Chondrocyte (in vitro differentiated cells): Measurements from ENCODE around the gene C1QTNF1. TPM values are rescaled to one million over a fixed set of nuclear protein-coding genes. Genes with fewer than 3 reads are reported as not detected.

Experiments
- DNase-seq: peaks from one replicate; pipeline ENCODE4 v3.0.0; 2021; ENCODE audit warnings: mixed read lengths, low spot score
- H3K27ac Mint-ChIP-seq: one replicate; pipeline ENCODE4 v1.8.0; 2021; ENCODE audit warnings: mild to moderate bottlenecking, moderate library complexity, mixed read lengths; ENCODE audit not compliant: unreplicated experiment
- H3K27me3 Mint-ChIP-seq: 2 replicates; pipeline ENCODE4 v1.8.0; 2021; ENCODE audit warnings: low read depth, mixed read lengths
- H3K36me3 Mint-ChIP-seq: 2 replicates; pipeline ENCODE4 v1.8.0; 2021; ENCODE audit warnings: low read depth, mixed read lengths
- H3K4me1 Mint-ChIP-seq: 2 replicates; pipeline ENCODE4 v1.8.0; 2021; ENCODE audit warnings: low read depth, mild to moderate bottlenecking, mixed read lengths
- H3K4me3 Mint-ChIP-seq: one replicate; pipeline ENCODE4 v1.8.0; 2021; ENCODE audit warnings: mild to moderate bottlenecking, moderate library complexity, mixed read lengths; ENCODE audit not compliant: unreplicated experiment
- H3K9me3 Mint-ChIP-seq: 2 replicates; pipeline ENCODE4 v1.8.0; 2021; ENCODE audit warnings: low read depth, mixed read lengths
- total RNA-seq: library from RNA; stranded (reverse); gene quantifications from 3 replicates; pipeline ENCODE4 v1.2.1, GENCODE V29; 2021
- TF ChIP-seq, protein P1 (sequence below): fragments of 200-600 bp; sonication (generic); IDR thresholded peaks from 2 replicates; pipeline ENCODE4 v1.5.0; 2021; ENCODE audit warnings: antibody characterized with exemption, mild to moderate bottlenecking, moderate library complexity

The C1QTNF1 gene
- total RNA-seq, 1 donor from 2014 or later: 74.7 TPM

DNA sequence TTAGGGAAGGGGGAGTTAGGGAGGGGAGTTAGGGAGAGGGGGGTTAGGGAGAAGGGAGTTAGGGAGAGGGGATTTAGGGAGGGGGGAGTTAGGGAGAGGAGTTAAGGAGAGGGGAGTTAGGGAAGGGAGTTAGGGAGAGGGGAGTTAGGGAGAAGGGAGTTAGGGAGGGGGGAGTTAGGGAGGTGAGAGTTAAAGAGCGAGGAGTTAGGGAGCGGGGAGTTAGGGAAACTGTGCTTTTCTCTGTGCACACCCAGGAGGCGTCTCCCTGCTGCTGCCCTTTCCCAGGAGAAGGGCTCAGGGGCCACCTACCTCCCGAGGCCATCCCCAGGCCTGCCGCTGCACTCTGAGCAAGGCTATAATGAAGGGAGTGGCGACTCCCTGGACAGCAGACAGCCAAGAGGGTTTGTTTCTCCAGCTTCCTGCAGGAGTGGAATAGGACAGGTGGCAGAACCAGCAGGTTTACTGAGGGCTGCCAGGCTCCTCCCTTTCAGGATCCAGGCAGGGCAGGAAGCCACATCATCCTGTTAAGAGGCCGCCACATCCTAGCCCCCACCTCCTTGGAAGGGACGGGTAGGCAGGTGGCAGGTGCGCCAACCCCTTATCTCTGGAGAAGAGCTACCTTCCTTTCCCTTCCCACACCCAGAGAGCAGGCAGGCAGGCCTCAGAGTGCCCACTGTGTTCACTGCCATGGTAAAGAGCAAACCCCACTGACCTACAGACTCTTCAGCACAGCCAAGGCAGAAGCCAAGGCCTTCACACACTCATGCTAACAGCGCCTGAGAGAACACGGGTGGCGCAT lies 18.7 kb upstream of the C1QTNF1 start:
- TF ChIP-seq, protein P1, sequence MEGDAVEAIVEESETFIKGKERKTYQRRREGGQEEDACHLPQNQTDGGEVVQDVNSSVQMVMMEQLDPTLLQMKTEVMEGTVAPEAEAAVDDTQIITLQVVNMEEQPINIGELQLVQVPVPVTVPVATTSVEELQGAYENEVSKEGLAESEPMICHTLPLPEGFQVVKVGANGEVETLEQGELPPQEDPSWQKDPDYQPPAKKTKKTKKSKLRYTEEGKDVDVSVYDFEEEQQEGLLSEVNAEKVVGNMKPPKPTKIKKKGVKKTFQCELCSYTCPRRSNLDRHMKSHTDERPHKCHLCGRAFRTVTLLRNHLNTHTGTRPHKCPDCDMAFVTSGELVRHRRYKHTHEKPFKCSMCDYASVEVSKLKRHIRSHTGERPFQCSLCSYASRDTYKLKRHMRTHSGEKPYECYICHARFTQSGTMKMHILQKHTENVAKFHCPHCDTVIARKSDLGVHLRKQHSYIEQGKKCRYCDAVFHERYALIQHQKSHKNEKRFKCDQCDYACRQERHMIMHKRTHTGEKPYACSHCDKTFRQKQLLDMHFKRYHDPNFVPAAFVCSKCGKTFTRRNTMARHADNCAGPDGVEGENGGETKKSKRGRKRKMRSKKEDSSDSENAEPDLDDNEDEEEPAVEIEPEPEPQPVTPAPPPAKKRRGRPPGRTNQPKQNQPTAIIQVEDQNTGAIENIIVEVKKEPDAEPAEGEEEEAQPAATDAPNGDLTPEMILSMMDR: no peak
- no peak overlapping the region for H3K4me3 Mint-ChIP-seq

DNA sequence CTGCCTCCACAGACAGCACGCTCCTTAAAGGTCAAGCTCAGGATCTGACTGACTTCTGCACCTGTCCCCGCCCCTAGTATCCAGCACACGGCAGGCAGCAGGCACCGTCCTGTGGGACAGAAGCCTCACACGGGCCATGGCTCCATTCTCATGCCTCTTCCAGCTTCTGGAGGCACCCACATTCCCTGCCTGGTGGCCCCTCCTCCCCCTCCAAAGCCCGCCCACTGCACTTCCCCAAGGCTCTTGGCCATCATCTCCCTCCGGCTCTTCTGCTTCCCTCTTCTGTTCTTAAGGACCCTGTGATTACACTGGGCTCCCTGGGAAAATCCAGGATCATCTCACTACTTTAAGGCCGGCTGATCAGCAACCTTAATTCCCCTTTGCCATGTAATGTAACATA lies 17.9 kb upstream of the C1QTNF1 start:
- Mint-ChIP-seq H3K4me1 (peaks cover 34% of the 10 kb centered on the region), H3K27ac (no peak overlapping the region), H3K27me3 (no peaks in the 10 kb centered on the region), H3K36me3 (peaks cover 4% of the 10 kb centered on the region), H3K9me3 (no peaks in the 10 kb centered on the region), H3K4me3 (no peak overlapping the region)
- TF ChIP-seq, protein P1: no peak
- DNase-seq: no peak

More for the DNA sequence above, 18.7 kb upstream of the C1QTNF1 start:
- Mint-ChIP-seq H3K27ac (no peak overlapping the region), H3K27me3 (no peaks in the 10 kb centered on the region), H3K9me3 (no peaks in the 10 kb centered on the region), H3K36me3 (peaks cover 6% of the 10 kb centered on the region), H3K4me1 (peaks cover 30% of the 10 kb centered on the region)
- no peak for DNase-seq

DNA sequence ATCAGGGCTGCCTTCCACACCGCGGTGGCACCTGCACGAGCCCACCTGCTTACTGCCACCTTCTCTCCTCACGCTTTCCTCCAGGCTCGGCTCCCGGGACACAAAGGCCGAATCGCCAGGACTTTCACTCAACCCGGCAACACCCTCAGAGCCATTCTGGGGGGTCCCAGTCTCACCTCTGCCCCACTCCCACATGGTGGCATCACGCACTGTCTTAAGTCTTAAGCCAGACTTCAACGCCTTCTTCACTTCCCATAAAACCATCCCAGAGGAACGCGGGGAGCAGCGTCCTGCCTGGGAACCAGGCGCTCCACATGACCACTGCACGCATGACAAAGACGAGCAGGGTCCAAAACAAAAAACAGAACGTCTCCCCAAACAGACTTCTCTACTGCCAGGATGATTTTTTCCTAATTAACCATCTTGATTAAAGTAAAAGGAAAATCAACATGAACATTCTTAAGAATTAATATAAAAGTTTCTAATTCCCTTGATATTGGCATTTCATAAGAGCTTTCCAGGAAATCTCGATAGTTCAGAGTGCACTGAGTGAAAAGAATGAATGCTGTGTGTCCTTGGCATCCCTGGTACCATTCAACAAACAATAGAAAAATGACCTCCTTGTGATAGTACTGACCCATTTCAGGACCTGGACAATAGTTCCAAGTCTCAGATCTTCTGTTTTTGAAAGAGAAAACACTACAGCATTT lies 17.0 kb upstream of the C1QTNF1 start:
- Mint-ChIP-seq H3K9me3 (no peaks in the 10 kb centered on the region), H3K4me1 (peaks cover 34% of the 10 kb centered on the region), H3K4me3 (no peak overlapping the region), H3K27ac (peak overlapping the region; percentile 10), H3K36me3 (peaks cover 2% of the 10 kb centered on the region), H3K27me3 (no peaks in the 10 kb centered on the region)
- TF ChIP-seq, protein P1: no peak
- no peak for DNase-seq

DNA sequence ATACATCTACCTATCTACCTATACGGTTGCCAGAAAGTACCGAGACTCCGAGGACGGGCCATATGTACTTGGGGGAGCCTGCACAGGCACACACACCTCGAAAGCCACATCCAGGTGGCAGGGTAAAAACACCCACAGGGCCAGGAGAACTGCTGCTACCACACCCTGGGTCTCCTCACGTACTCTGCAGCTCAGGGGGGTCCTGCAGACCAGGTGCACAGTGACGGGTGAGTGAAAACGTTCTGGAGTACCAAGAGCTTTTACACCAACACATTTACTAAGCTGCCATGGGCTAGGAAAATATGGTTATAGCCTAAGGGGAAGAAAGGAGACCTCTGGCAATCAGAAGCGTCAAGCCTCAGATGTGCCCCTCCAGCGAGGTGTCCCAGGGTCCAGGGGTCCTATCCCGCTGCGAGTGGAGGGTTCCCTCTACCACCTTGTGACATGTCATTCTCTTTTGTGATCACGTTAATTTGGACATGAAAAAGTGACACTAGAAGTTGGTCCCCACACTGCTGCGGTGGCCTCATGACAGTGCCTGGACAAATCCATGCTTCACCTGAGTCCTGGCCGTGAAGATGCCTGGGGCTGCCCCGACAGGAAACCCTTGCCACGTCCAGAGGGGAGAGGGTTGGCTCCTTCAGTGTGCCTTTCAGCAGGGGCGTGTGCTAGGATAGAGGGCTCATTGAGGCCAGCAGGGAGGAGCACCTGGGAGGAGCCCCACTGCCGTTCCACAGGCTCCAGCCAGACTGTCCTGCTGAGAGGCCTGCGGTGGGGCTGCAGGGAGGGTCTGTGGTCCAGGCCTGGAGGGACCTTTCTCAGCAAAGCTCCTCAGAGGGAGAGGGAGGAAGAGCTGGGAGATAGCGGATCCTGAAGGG lies 16.2 kb upstream of the C1QTNF1 start:
- TF ChIP-seq, protein P1: no peak
- Mint-ChIP-seq H3K36me3 (peaks cover 2% of the 10 kb centered on the region), H3K4me1 (peaks cover 34% of the 10 kb centered on the region), H3K27me3 (no peaks in the 10 kb centered on the region), H3K9me3 (no peaks in the 10 kb centered on the region), H3K27ac (no peak overlapping the region), H3K4me3 (peak overlapping the region; percentile 82)
- no peak for DNase-seq
